ENCODE data around the gene IGFL2. TPM values are rescaled to one million over a fixed set of nuclear protein-coding genes. Genes with fewer than 3 reads are reported as not detected.

IGFL2 gene
- total RNA-seq: 0.29 TPM in 1 of 2 replicates, not detected in the other

GRCh38 chr19:46147791-46148288 lies at the start of gene IGFL2:
Gene IGFL2, plus strand, starts transcription at chr19:46148238. Its CDS starts 41 bp downstream, at chr19:46148279.

GRCh38 chr19:46124638-46125115 lies 23.4 kb upstream of the IGFL2 start, which contains the start of gene IGFL3:
Gene IGFL3, minus strand, starts transcription at chr19:46124688. Its CDS starts 39 bp downstream, at chr19:46124649.

Other genes starting within 250 kb of the IGFL2 start
- gene MYPOP, start 245.6 kb upstream of the IGFL2 start, total RNA-seq: 1.9 and 2.0 TPM in 2 replicates
- gene NANOS2, start 233.5 kb upstream of the IGFL2 start, total RNA-seq: not detected in 2 replicates
- gene NOVA2, start 174.4 kb upstream of the IGFL2 start, total RNA-seq: under 0.01 TPM in 1 of 2 replicates, not detected in the other
- 3.9 and 11.3 TPM in 2 replicates for gene CCDC61, start 152.8 kb upstream of the IGFL2 start, total RNA-seq
- gene PGLYRP1, start 125.2 kb upstream of the IGFL2 start, total RNA-seq: not detected in 2 replicates
- 0.14 TPM in 1 of 2 replicates, not detected in the other for gene IGFL4, start 107.2 kb upstream of the IGFL2 start, total RNA-seq
- not detected in 2 replicates for gene IGFL3, start 23.6 kb upstream of the IGFL2 start, total RNA-seq
- not detected in 2 replicates for gene IGFL1, start 81.5 kb downstream of the IGFL2 start, total RNA-seq
- 3.7 and 5.5 TPM in 2 replicates for gene HIF3A, start 148.8 kb downstream of the IGFL2 start, total RNA-seq
- 58.2 and 107 TPM in 2 replicates for gene PPP5C, start 198.8 kb downstream of the IGFL2 start, total RNA-seq